ENCODE results near the gene TMEM43.

TMEM43 gene

DNA sequence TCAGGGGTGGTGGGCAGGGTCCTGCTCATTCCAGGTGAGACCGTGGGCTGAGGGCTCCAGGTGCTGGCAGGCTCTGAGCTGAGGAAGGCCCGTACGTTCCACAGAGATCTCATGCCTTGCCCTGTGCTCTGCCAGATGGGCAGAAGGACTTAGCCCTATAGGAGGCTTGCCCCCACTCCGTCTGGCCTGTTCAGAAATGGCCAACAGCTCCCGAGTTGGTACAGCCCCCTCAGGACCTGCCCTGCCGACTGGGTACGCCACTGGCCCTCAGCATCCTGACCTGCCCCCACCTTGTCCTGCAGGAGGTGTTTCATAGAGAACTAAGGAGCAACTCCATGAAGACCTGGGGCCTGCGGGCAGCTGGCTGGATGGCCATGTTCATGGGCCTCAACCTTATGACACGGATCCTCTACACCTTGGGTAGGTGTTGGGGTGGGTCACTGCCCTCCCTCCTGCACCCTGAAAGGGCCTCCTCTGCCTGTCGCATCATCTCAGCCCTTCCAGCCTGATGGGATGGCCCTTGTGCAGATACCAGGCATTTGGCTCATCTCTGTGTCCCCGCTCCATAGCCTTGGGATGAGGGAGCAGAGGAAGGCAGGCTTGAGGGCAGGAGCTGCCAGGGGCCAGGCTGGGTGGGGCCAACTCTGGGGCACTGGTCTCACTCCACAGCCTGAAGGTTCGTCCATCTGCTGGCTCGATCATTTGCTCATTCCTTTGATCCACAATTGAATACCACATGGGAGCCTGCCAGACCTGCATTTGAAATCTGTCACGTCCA is 14.2 kb downstream of the TMEM43 start:
- DNase-seq, result no peak

DNA sequence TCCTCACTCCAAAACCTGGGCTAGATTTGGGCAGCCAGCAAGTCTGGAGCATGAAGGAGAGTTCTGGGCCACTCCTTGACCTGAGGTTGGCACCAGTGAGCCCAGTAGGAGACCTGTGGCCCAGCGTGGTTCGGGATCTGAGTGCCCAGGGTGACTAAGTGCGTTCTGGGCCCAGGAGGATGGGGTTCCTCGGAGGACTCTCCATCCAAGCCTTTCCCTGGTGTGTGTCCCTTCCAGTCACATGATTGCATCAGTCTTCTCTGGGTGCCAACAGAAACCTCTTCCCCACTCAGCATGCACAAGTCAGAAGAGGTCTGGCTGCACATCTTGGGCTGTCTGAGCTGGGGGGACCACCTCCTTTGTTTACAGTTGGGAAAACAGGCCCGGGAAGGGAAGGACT is 14.9 kb downstream of the TMEM43 start:
- no peak for DNase-seq

DNA sequence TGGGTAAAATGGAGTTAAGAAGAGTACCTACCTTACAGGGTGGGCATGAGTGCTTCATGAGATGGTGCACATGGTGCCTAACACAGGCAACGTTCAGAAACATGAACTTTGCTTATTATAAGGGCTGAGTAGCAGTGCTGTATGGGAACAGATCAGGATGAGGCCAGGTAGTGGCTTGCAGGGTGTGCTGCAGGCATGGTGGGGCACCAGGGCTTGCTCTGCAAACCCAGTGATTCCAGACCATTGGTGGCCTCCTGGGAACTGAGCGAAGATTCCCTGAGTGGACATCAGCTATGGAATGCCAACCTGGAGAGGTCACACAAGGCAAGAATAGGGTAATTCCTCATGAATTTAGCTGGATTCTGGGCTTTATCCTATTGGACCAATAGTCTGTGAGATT is 15.8 kb downstream of the TMEM43 start:
- DNase-seq, result no peak

DNA sequence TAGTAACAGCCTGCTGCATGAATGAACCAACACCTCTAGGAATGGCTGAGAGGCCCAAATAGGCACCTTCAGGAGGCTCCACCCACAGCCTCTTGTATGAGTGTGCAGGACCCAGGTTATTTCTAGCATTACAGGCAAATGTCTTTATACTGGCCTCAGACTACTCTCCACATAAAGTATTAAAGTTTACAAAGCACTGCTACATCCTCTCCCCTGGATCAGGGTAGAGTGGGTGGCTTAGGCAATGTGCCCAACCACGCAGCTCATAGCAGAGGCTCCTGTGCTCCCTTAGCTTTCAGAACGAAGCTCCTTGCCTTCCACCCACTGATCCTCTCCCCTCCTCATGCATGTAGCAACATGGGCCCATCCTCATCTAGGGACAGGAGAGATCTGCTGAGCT is 16.3 kb downstream of the TMEM43 start:
- no peak for DNase-seq

DNA sequence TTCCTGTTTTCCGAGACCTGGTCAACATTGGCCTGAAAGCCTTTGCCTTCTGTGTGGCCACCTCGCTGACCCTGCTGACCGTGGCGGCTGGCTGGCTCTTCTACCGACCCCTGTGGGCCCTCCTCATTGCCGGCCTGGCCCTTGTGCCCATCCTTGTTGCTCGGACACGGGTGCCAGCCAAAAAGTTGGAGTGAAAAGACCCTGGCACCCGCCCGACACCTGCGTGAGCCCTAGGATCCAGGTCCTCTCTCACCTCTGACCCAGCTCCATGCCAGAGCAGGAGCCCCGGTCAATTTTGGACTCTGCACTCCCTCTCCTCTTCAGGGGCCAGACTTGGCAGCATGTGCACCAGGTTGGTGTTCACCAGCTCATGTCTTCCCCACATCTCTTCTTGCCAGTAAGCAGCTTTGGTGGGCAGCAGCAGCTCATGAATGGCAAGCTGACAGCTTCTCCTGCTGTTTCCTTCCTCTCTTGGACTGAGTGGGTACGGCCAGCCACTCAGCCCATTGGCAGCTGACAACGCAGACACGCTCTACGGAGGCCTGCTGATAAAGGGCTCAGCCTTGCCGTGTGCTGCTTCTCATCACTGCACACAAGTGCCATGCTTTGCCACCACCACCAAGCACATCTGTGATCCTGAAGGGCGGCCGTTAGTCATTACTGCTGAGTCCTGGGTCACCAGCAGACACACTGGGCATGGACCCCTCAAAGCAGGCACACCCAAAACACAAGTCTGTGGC is 16.9 kb downstream of the TMEM43 start:
- DNase-seq, result no peak

DNA sequence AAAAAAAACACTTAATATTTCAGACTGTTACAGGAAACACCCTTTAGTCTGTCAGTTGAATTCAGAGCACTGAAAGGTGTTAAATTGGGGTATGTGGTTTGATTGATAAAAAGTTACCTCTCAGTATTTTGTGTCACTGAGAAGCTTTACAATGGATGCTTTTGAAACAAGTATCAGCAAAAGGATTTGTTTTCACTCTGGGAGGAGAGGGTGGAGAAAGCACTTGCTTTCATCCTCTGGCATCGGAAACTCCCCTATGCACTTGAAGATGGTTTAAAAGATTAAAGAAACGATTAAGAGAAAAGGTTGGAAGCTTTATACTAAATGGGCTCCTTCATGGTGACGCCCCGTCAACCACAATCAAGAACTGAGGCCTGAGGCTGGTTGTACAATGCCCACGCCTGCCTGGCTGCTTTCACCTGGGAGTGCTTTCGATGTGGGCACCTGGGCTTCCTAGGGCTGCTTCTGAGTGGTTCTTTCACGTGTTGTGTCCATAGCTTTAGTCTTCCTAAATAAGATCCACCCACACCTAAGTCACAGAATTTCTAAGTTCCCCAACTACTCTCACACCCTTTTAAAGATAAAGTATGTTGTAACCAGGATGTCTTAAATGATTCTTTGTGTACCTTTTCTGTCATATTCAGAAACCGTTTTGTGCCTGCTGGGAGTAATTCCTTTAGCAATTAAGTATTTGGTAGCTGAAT is 17.9 kb downstream of the TMEM43 start:
- no peak for DNase-seq

DNA sequence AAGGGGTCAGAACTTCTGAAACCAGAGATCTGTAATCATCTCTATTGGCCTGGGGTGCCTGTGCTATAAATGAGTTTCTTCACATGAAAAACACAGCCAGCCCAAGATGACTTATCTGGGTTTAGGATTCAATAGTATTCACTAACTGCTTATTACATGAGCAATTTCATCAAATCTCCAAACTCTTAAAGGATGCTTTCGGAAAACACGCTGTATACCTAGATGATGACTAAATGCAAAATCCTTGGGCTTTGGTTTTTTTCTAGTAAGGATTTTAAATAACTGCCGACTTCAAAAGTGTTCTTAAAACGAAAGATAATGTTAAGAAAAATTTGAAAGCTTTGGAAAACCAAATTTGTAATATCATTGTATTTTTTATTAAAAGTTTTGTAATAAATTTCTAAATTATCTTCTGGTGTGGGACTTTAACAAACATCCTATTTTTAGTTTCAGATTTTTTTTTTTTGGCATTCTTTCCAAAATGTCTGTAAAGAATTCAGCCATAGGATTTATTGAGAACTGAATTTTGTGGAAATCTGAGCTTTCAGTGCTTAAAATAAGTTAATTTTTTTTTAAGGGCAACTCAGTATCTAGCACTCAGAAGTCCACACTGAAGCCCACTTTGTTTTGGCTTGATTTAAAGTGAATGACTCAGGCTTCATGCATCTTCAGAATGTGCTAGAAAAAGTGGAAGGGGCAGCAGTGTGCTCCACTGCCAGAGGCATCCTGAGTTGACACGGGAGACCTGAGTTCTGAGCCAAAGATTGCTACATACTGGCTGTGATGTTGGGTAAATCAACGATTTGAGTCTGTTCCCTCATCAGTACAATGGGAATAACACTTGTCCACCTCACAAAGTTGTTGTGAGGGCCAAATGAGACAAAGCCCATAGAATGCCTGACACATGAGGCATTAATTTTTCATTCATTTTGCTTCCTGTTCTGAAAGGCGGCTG is 18.7 kb downstream of the TMEM43 start:
- DNase-seq, result no peak

DNA sequence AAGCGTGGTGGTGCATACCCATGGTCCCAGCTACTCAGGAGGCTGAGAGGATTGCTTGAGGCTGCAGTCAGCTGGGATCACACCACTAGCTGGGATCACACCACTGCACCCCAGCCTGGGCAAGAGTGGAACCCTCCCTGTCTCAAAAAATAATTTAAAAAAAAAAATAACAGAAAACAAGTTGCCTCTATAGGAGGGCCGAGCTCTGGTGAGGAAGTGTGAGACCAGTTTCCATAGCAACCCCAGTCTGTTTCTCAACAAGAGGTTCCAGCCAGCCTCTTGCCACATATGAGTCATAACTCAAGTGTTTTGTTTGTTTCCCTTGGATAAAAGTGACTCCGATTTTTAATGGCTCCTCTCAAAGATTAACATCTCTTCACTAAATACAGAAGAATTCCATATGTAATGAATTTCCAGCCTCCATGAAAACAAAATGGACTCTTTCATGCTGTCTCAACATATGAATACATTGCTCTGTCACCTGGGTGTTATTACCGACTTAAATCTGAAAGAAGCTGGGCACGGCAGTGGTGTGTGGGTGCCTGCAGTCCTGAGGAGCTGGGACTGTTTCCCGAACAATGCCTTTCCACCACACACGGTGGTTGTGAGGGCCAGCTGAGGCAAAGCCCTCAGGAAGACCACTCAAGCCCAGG is 19.7 kb downstream of the TMEM43 start:
- DNase-seq, result peak; percentile 29

DNA sequence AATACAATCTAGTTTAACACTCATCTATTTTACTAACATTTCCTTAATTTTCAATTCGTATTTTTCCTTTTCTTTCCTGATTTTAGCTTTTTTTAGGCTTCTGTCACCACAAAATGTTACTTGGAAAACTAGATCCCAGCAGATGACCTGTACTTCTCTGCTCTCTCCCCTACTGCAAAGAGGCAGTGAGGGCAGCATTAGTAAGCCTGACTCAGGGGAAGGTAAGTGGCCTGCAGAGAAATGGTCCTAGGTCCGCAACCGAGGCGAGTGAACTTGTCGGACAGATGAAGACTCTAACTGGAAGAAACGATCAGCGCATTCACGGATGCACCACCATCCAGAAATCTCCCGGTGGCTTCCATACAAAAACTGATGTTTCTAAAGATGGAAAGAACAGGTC is 20.4 kb downstream of the TMEM43 start:
- DNase-seq, result no peak

DNA sequence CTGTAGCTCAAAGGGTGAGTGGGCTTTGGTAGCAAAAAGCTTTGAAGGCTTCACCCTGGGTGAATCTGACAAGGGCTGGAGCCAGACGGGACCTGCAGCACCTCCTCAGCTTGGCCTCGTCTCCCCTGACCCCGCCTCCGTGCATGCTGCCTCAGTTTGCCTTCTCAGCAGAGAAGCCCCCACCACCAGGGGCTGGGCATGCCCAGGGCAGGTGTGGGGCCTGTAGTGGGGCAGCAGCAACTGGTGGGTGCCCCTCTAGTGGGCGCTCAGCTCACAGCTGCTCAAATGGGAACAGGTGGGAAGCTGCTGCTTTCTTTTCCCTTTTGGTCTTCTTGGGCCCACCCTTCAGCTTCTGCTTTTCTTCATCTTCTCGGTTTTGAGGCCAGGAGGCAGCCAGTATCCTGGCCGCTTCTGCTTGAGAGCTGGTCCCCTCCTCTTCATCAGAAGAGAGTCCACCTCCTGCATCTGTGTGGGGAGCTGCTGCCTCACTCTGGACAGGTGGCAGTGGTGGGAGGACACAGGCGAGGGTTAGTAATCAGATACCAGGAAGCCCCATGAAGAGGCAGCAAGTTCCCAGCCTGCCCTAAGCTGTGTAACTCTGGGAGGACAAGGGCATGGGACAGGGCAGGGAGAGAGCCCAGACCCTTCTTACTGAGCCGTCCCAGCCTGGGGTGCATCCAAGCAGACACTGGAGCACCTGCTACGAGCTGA is 21.0 kb downstream of the TMEM43 start:
- DNase-seq, result no peak

DNA sequence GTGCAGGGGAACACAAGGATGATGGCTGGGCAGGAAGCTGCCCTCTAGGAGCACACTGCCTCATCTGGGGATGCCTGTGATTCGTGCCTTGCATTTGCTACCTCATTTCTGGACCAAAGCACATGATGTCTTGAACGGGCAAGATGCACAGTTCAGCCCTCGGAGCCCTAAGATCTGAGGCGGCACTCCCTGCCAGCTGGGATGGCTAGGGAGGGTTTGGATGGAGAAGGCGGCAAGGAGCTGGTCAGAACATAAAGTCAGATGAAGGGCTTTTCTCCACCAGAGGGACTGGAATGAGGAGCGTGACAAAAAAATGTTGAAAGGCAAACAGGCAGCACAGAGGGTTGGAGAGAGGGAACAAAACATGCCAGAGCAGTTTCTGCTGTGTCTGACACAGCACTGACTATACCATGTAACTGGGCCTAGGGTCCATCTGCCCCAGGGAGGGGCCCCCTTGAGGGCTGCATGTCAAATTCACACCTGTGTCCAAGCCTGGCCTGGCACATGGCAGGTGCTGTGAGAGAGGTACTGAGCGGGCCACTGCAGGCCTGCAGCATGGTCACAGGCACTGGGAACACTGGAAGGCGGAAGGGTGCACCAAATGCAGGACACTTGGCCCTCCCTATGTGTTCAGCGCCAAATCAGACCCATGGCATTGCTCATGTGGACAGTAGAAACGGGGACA is 21.7 kb downstream of the TMEM43 start:
- no peak for DNase-seq

DNA sequence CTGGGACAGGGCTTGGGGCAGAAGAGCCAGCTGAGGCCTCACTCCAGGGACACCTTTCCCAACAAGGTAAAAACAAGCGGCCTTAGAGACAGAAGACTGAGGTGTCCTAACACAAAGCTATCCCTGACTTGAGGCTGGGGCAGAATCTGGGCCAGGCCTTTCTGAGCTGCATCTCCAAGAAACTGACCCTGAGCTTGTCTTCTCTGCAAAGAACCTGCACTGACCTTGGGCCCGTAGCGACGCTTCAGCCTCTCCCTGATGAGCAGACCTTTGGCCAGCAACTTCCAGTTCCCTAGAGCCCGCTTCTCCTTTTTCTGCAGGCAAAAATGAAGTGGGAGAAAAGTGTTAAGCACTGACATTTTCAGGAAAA is 22.2 kb downstream of the TMEM43 start:
- DNase-seq, result no peak

DNA sequence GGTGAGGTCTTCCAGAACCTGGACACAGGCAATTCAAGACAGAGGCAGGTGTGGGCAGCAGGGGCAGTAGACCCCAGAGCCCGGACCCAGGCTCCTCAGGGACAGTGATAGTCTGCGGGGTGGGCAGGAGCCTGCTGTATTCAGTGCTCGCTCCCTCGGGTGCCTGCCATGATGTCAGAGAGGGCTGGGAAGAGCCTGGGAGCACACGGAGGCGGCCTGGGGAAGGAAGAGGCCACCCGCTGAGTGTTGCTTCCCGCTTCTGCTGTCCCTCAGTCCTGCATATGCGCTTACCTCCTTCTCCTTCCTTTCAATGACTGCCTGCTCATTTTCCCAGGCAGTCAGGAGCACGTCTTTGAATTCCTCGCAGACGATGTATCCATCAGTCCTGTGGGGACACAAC is 22.8 kb downstream of the TMEM43 start:
- DNase-seq, result no peak

DNA sequence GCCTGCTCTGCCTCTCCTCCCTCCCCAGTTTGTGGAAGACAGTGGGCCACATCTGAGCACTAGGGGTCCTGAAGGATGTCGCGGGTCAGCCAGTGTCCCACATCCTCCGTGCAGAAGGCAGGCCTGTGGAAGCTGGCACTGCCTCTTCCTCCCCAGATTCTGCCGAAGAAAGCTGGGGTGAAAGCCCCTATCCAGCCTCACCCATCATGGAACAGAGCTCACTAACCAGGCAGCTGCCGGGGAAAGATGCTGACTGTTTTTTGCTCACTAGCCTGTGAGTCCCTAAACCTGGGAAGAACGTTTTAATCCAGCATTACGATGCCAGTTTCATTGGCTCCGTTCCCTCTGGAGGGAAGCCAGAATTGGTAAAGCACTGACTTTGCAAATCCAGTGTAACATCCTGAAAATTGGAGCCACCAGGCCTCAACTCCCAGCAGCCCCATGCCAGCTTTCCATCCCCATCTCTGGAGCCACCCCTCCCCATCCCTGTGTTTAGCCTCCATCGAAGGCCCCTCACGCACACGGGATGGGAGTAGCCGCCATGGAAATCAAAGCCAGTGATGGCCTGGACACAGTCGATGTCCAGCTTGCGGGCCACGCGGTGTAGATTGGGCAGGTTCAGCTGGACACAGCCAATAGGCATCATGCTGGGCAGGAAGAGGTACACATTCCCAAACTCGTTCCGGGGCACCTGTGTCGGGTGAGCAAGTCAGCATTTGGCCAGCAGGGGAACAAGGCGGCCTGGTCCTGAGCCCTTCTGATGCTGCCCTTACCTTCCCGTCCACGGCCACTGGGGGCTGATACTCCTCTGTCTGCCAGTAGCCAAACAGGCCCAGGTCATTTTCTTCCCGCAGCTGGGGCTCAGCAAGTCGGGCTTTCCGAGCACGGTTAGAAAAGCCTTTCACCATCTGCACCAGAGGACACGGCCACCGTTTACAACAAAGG is 23.5 kb downstream of the TMEM43 start:
- no peak for DNase-seq

DNA sequence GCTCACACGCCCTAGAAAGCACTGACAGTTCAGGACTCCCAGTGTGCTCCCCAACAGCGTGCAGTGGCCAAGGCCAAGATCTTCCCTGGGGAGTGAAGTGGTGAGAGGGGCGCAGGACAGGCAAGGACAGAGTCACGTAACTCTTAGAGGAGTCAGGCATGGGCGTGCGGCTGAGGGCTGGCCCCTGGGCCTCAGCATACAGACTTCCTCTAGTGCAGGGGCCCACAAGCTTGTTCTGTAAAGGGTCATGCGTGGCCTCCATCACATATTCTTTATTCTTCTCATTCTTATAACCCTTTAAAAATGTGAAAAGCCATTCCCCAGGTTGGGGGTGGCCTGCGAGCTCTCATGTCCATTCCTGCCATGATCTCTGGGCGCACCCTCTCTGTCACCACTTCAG is 25.2 kb downstream of the TMEM43 start:
- no peak for DNase-seq

DNA sequence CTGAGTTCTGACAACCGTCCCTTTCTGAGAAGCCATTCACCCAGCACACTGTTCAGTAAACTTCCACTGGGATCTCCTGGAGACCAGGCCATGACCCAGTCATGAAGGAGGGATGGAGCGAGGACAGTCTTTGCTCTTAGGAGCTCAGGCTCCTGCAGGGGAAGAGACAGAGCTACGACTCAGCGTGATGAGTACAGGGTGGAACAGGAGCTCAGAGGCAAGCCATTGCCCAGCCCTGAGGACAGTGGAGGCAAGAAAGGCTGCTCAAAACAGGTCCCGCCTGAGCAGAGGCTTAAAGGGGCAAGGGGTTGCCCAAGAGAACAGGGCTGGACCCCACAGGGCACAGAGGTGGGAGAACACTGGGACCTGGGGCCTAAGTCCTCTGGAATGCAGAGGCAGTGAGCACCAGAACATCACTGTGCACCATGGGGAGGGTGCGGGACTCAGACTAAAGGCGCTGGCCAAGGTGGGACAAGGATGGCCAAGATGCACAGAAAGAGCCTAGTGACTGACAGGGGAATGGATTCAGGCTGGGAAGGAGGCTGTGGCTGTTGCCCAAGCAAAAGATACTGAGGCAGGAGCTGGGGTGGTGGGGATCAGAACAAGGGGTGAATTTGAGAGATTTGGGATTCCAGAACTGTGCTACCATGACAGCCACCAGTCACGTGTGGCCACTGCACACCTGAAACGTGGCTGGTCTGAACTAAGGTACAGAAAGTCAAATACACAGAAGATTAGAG is 25.8 kb downstream of the TMEM43 start:
- DNase-seq, result no peak

DNA sequence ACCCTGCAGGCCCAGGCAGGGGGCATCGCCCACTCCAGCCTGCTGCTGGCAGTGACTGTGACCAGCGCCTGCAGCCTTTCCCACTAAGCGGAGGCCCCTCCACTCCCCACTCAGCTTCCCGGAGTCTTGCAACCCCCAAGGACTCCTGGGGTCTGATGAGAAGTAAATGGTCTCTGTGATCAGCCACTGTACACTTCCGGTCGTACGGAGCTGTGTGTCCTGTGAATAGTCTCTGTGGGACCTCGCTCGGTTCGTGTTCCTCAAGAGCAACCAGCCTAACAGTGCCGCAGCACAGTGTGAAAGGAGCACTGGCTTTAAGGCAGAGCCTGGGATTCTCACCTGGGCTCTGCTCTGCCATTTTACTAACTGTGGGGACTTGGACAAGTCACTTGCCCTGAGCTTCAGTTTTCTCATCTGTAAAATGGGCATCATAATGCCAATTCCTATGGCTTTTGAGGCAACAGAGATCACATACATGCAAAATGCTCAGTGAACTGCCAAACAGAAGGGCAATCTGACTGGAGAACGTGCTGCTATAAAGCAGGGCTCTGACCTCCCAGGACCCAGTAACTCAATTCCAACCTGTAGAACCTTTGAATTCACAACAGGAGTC is 26.7 kb downstream of the TMEM43 start:
- no peak for DNase-seq

DNA sequence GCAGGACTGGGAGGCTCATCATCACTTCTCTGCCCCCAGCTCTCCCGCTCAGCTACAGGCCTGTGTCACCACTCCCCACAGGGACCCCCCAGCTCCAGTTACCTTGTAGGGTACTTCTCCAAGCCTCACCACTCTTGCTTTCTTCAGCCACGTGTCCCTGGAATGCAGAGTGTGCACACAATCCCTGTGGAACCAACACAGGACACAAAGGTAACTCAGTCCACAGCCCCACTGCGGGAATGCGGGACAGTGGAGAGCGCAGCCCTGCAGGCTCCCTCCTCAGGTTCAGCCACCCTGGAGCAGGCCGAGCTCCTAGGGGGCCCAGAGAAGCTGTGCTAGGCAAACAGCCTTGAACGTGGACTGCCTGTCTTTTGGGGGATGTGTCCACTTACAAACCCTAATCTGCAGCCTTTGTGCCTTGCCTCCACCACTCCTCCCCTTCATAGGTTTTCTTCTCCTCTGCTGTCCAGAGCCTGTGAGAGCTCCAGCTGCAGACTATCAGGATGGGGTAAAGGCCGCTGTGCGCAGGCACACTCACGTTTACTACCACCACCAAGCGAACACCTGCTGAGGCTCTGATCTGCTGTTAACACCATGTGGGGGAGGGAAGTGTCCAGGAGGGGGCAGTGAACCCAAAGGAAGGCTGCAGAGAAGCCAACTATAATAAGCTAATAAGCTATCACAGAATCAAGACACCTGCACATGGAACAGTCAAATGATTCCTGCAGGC is 27.5 kb downstream of the TMEM43 start:
- DNase-seq, result no peak

All from midbrain (tissue), 1 donor.